ENCODE results near the gene PPEF2. TPM values are rescaled to one million over a fixed set of nuclear protein-coding genes. Genes with fewer than 3 reads are reported as not detected.
"Not testable (repeated sequence)": the region's sequence is repeated elsewhere in the genome, so short reads cannot be mapped to it uniquely, and the experiment has no call there.

Gene PPEF2
- total RNA-seq, 1 donor from 2014 or later = not detected

GRCh38 chr4:75912968-75913367, 10.7 kb upstream of the PPEF2 start:
- FAIRE-seq (no peak), DNase-seq (ENCODE audit: low read depth) (no peak)
- TF ChIP-seq EZH2 (IDR thresholded peaks at IDR 0.05; ENCODE audit: insufficient read depth, low read length) = no peak
- TF ChIP-seq CTCF (IDR thresholded peaks at IDR 0.05; ENCODE audit: insufficient read depth, low read depth, low read length) = no peak
- H3K27me3 Mint-ChIP-seq (ENCODE audit: low read depth, unreplicated experiment) = no peaks in the 10 kb centered on the region
- no peak overlapping the region for H3K4me3 Mint-ChIP-seq (ENCODE audit: unreplicated experiment)
- H3K4me2 ChIP-seq (ENCODE audit: low read length) = no peak overlapping the region
- H2AFZ ChIP-seq (ENCODE audit: low read depth, low read length) = no peak overlapping the region
- no peaks in the 10 kb centered on the region for H3K4me1 Mint-ChIP-seq (ENCODE audit: low read depth, unreplicated experiment)
- no peak overlapping the region for H3K27ac Mint-ChIP-seq (ENCODE audit: unreplicated experiment)
- no peaks in the 10 kb centered on the region for H3K27me3 ChIP-seq (ENCODE audit: insufficient read depth, low read length)
- peaks cover 4% of the 10 kb centered on the region for H3K4me1 ChIP-seq (ENCODE audit: insufficient read depth, low read length)
- no peaks in the 10 kb centered on the region for H4K20me1 ChIP-seq (ENCODE audit: insufficient read depth, low read length)
- H3K4me3 ChIP-seq (ENCODE audit: insufficient read depth, low read depth, low read length) = no peak overlapping the region
- H3K9me3 Mint-ChIP-seq (ENCODE audit: unreplicated experiment) = peaks cover 3% of the 10 kb centered on the region
- H3K36me3 ChIP-seq (ENCODE audit: insufficient read depth, low read length) = no peaks in the 10 kb centered on the region
- no peaks in the 10 kb centered on the region for H3K79me2 ChIP-seq (ENCODE audit: insufficient read depth, low read length)
- no peaks in the 10 kb centered on the region for H3K36me3 Mint-ChIP-seq (ENCODE audit: low read depth, unreplicated experiment)
- H3K27ac ChIP-seq (ENCODE audit: low read depth, low read length) = no peak overlapping the region
- H3K9ac ChIP-seq (ENCODE audit: low read length) = no peak overlapping the region
- H3K9me3 ChIP-seq (ENCODE audit: insufficient read depth, low read depth, low read length) = no peaks in the 10 kb centered on the region

- H3K27ac Mint-ChIP-seq (ENCODE audit: unreplicated experiment); H3K27me3 ChIP-seq (ENCODE audit: insufficient read depth, low read length); H3K4me2 ChIP-seq (ENCODE audit: low read length); H4K20me1 ChIP-seq (ENCODE audit: insufficient read depth, low read length); H3K79me2 ChIP-seq (ENCODE audit: insufficient read depth, low read length); H3K4me3 Mint-ChIP-seq (ENCODE audit: unreplicated experiment); H3K9ac ChIP-seq (ENCODE audit: low read length); H3K27ac ChIP-seq (ENCODE audit: low read depth, low read length); H3K4me1 ChIP-seq (ENCODE audit: insufficient read depth, low read length); H3K4me3 ChIP-seq (ENCODE audit: insufficient read depth, low read depth, low read length); H3K36me3 Mint-ChIP-seq (ENCODE audit: low read depth, unreplicated experiment); H3K4me1 Mint-ChIP-seq (ENCODE audit: low read depth, unreplicated experiment); H3K9me3 Mint-ChIP-seq (ENCODE audit: unreplicated experiment); H3K9me3 ChIP-seq (ENCODE audit: insufficient read depth, low read depth, low read length); H3K27me3 Mint-ChIP-seq (ENCODE audit: low read depth, unreplicated experiment); H3K36me3 ChIP-seq (ENCODE audit: insufficient read depth, low read length); H2AFZ ChIP-seq (ENCODE audit: low read depth, low read length); FAIRE-seq; DNase-seq (ENCODE audit: low read depth): not testable (repeated sequence)
These were observed 8.6 kb upstream of the PPEF2 start for GRCh38 chr4:75910831-75911230.

- no peaks in the 10 kb centered on the region for H3K4me1 Mint-ChIP-seq (ENCODE audit: low read depth, unreplicated experiment)
- H3K36me3 ChIP-seq (ENCODE audit: insufficient read depth, low read length) = no peaks in the 10 kb centered on the region
- H3K27me3 ChIP-seq (ENCODE audit: insufficient read depth, low read length) = no peaks in the 10 kb centered on the region
- no peak for TF ChIP-seq CTCF (IDR thresholded peaks at IDR 0.05; ENCODE audit: insufficient read depth, low read depth, low read length)
- no peak for TF ChIP-seq EZH2 (IDR thresholded peaks at IDR 0.05; ENCODE audit: insufficient read depth, low read length)
- peaks cover 2% of the 10 kb centered on the region for H3K27me3 Mint-ChIP-seq (ENCODE audit: low read depth, unreplicated experiment)
- H3K4me1 ChIP-seq (ENCODE audit: insufficient read depth, low read length) = no peaks in the 10 kb centered on the region
- H3K27ac ChIP-seq (ENCODE audit: low read depth, low read length) = no peak overlapping the region
- H3K4me2 ChIP-seq (ENCODE audit: low read length) = no peak overlapping the region
- H3K9ac ChIP-seq (ENCODE audit: low read length) = no peak overlapping the region
- FAIRE-seq (no peak), DNase-seq (ENCODE audit: low read depth) (no peak)
- H3K4me3 ChIP-seq (ENCODE audit: insufficient read depth, low read depth, low read length) = no peak overlapping the region
- H4K20me1 ChIP-seq (ENCODE audit: insufficient read depth, low read length) = no peaks in the 10 kb centered on the region
- no peaks in the 10 kb centered on the region for H3K79me2 ChIP-seq (ENCODE audit: insufficient read depth, low read length)
- H2AFZ ChIP-seq (ENCODE audit: low read depth, low read length) = no peak overlapping the region
- no peak overlapping the region for H3K4me3 Mint-ChIP-seq (ENCODE audit: unreplicated experiment)
- no peak overlapping the region for H3K27ac Mint-ChIP-seq (ENCODE audit: unreplicated experiment)
- H3K9me3 Mint-ChIP-seq (ENCODE audit: unreplicated experiment) = peaks cover 3% of the 10 kb centered on the region
- no peaks in the 10 kb centered on the region for H3K9me3 ChIP-seq (ENCODE audit: insufficient read depth, low read depth, low read length)
- no peaks in the 10 kb centered on the region for H3K36me3 Mint-ChIP-seq (ENCODE audit: low read depth, unreplicated experiment)
These were observed 7.2 kb upstream of the PPEF2 start for GRCh38 chr4:75909405-75909804.

All from astrocyte (in vitro differentiated cells and primary cell).